ENCODE results near the gene STK11. TPM values are rescaled to one million over a fixed set of nuclear protein-coding genes. Genes with fewer than 3 reads are reported as not detected.

The STK11 gene
- total RNA-seq, 1 donor from 2014 or later = 61.6 TPM

- peak; percentile 95 for DNase-seq (ENCODE audit: low read depth)
- Histone ChIP-seq H3K4me3 (ENCODE audit: insufficient read depth, low read depth, low read length) (no peak overlapping the region), H3K27me3 (ENCODE audit: insufficient read depth, low read length) (no peaks in the 10 kb centered on the region), H3K79me2 (ENCODE audit: insufficient read depth, low read length) (peaks cover 16% of the 10 kb centered on the region), H3K9me3 (ENCODE audit: insufficient read depth, low read depth, low read length) (no peaks in the 10 kb centered on the region), H4K20me1 (ENCODE audit: insufficient read depth, low read length) (peaks cover under 1% of the 10 kb centered on the region), H3K36me3 (ENCODE audit: insufficient read depth, low read length) (no peaks in the 10 kb centered on the region), H3K4me2 (ENCODE audit: low read length) (peak overlapping the region; percentile 71), H2AFZ (ENCODE audit: low read depth, low read length) (peak overlapping the region; percentile 43), H3K27ac (ENCODE audit: low read depth, low read length) (peak overlapping the region; percentile 76), H3K9ac (ENCODE audit: low read length) (peak overlapping the region; percentile 53), H3K4me1 (ENCODE audit: insufficient read depth, low read length) (peaks cover 26% of the 10 kb centered on the region)
- Mint-ChIP-seq H3K27ac (ENCODE audit: unreplicated experiment) (peak overlapping the region; percentile 38), H3K9me3 (ENCODE audit: unreplicated experiment) (no peaks in the 10 kb centered on the region), H3K4me3 (ENCODE audit: unreplicated experiment) (peak overlapping the region; percentile 40), H3K36me3 (ENCODE audit: low read depth, unreplicated experiment) (no peaks in the 10 kb centered on the region), H3K4me1 (ENCODE audit: low read depth, unreplicated experiment) (peaks cover 10% of the 10 kb centered on the region), H3K27me3 (ENCODE audit: low read depth, unreplicated experiment) (no peaks in the 10 kb centered on the region)
- FAIRE-seq = peak; percentile 68
- TF ChIP-seq CTCF (IDR thresholded peaks at IDR 0.05; ENCODE audit: insufficient read depth, low read depth, low read length) = no peak
- TF ChIP-seq EZH2 (IDR thresholded peaks at IDR 0.05; ENCODE audit: insufficient read depth, low read length) = no peak
Measured at GRCh38 chr19:1177322-1178114, 28.1 kb upstream of the STK11 start.

GRCh38 chr19:1181606-1182005, 24.0 kb upstream of the STK11 start:
- Mint-ChIP-seq H3K27ac (ENCODE audit: unreplicated experiment) (no peak overlapping the region), H3K9me3 (ENCODE audit: unreplicated experiment) (no peaks in the 10 kb centered on the region), H3K4me3 (ENCODE audit: unreplicated experiment) (no peak overlapping the region), H3K36me3 (ENCODE audit: low read depth, unreplicated experiment) (peaks cover 1% of the 10 kb centered on the region), H3K27me3 (ENCODE audit: low read depth, unreplicated experiment) (no peaks in the 10 kb centered on the region), H3K4me1 (ENCODE audit: low read depth, unreplicated experiment) (peaks cover 10% of the 10 kb centered on the region)
- no peaks in the 10 kb centered on the region for H4K20me1 ChIP-seq (ENCODE audit: insufficient read depth, low read length)
- no peak overlapping the region for H3K4me2 ChIP-seq (ENCODE audit: low read length)
- no peak for DNase-seq (ENCODE audit: low read depth)
- H3K36me3 ChIP-seq (ENCODE audit: insufficient read depth, low read length) = no peaks in the 10 kb centered on the region
- H3K4me3 ChIP-seq (ENCODE audit: insufficient read depth, low read depth, low read length) = no peak overlapping the region
- H3K27me3 ChIP-seq (ENCODE audit: insufficient read depth, low read length) = no peaks in the 10 kb centered on the region
- H3K4me1 ChIP-seq (ENCODE audit: insufficient read depth, low read length) = peaks cover 26% of the 10 kb centered on the region
- no peak overlapping the region for H3K9ac ChIP-seq (ENCODE audit: low read length)
- no peak for FAIRE-seq
- H3K79me2 ChIP-seq (ENCODE audit: insufficient read depth, low read length) = no peaks in the 10 kb centered on the region
- H3K27ac ChIP-seq (ENCODE audit: low read depth, low read length) = no peak overlapping the region
- TF ChIP-seq CTCF (IDR thresholded peaks at IDR 0.05; ENCODE audit: insufficient read depth, low read depth, low read length) (no peak), EZH2 (IDR thresholded peaks at IDR 0.05; ENCODE audit: insufficient read depth, low read length) (no peak)
- no peak overlapping the region for H2AFZ ChIP-seq (ENCODE audit: low read depth, low read length)
- H3K9me3 ChIP-seq (ENCODE audit: insufficient read depth, low read depth, low read length) = no peaks in the 10 kb centered on the region

GRCh38 chr19:1182068-1182467, 23.5 kb upstream of the STK11 start:
- peaks cover 10% of the 10 kb centered on the region for H3K4me1 Mint-ChIP-seq (ENCODE audit: low read depth, unreplicated experiment)
- H3K4me3 ChIP-seq (ENCODE audit: insufficient read depth, low read depth, low read length) = no peak overlapping the region
- no peaks in the 10 kb centered on the region for H3K36me3 ChIP-seq (ENCODE audit: insufficient read depth, low read length)
- no peaks in the 10 kb centered on the region for H3K27me3 ChIP-seq (ENCODE audit: insufficient read depth, low read length)
- TF ChIP-seq CTCF (IDR thresholded peaks at IDR 0.05; ENCODE audit: insufficient read depth, low read depth, low read length) = no peak
- no peak for TF ChIP-seq EZH2 (IDR thresholded peaks at IDR 0.05; ENCODE audit: insufficient read depth, low read length)
- no peaks in the 10 kb centered on the region for H3K9me3 ChIP-seq (ENCODE audit: insufficient read depth, low read depth, low read length)
- H3K27ac Mint-ChIP-seq (ENCODE audit: unreplicated experiment) = no peak overlapping the region
- H4K20me1 ChIP-seq (ENCODE audit: insufficient read depth, low read length) = no peaks in the 10 kb centered on the region
- DNase-seq (ENCODE audit: low read depth) (no peak), FAIRE-seq (no peak)
- no peaks in the 10 kb centered on the region for H3K79me2 ChIP-seq (ENCODE audit: insufficient read depth, low read length)
- peaks cover 1% of the 10 kb centered on the region for H3K36me3 Mint-ChIP-seq (ENCODE audit: low read depth, unreplicated experiment)
- H3K4me3 Mint-ChIP-seq (ENCODE audit: unreplicated experiment) = peak overlapping the region; percentile 41
- H3K27me3 Mint-ChIP-seq (ENCODE audit: low read depth, unreplicated experiment) = no peaks in the 10 kb centered on the region
- H2AFZ ChIP-seq (ENCODE audit: low read depth, low read length) = no peak overlapping the region
- peaks cover 23% of the 10 kb centered on the region for H3K4me1 ChIP-seq (ENCODE audit: insufficient read depth, low read length)
- no peak overlapping the region for H3K27ac ChIP-seq (ENCODE audit: low read depth, low read length)
- H3K9me3 Mint-ChIP-seq (ENCODE audit: unreplicated experiment) = no peaks in the 10 kb centered on the region
- H3K4me2 ChIP-seq (ENCODE audit: low read length) = no peak overlapping the region
- H3K9ac ChIP-seq (ENCODE audit: low read length) = no peak overlapping the region
